ENCODE measurements around the gene CNTN4.

CNTN4 gene

DNA sequence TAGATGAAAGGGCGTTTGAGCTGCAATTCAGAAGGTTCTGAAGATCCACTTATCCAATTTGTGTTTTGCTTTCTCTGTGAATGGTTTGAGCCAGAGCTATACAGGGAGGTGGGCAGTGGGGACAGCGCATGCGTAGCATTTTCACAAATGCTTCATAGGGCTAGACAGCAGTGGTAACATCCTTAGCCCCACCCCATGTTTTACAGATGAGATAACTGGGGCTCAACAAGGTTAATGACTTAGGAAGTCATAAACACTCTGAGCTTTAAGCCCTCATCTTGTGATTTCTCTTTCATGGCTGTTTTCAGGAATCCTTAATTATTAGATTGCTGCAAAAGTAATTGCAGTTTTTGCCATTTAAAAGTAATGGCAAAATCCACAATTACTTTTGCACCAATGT is 602.8 kb downstream of the CNTN4 start:
- DNase-seq (ENCODE audit: low spot score), result no peak

DNA sequence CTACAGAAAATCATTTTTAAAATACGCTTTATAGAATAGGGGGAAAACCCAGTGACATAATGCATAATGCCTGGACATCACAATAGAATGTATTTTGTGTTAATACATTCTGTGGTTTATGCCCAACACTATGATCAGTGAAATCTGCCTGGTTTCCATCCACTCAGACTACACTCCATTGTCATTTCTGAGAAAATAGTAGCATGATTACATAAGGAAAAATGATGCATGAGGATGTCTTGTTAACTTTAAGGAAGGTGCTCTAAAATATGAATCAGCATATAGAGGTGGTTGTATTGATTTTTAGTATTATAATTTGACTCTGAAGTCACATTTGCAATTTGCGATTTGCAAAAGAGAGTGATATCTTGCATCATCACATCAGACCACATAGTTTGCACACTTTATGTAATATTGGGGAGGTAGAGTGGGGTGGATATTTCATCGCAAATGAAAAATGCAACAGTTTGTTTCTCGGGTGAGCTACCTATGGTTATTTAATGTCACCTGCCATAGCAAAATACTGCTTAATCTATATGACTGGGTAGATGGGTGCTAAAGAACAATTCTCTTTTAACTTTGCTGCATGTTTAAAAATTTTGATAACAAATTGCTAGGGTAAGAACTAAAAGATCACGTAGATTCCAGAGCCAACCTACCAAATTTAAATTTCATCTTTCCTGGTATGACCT is 607.6 kb downstream of the CNTN4 start:
- DNase-seq (ENCODE audit: low spot score), result no peak

DNA sequence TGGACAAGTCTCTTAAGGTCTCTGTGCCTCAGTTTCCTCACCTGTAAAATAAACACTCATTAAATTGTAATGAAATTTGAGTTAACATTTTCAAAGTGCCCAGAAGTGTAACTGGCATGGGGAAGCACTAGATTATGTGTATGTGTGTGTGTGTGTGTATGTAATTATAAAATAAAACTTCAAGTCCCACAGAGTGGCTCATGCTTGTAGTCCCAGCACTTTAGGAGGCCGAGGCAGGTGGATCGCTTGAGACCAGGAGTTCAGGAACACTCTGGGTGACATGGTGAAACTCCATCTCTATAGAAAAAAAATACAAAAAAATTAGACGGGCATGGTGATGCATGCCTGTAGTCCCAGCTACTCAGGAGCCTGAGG is 608.2 kb downstream of the CNTN4 start:
- no peak for DNase-seq (ENCODE audit: low spot score)

DNA sequence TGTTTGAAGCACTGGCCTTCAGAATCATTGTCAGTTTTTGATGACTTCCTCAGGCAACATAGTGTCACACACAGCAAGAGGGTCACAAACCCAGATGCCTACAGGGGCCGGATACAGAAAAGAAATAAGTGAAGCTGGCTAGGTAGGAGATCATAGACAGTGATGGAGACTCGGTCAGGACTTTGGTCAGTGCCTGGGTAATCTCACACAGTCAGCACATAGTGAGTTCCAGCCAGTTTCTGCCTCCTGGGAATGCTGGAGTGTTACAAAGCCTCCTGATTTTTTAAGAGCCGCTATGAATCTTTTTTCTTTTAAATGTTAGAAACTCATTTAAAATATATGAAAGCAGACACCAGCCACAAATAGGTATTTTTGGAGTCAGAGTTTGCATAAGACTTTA is 612.4 kb downstream of the CNTN4 start:
- DNase-seq (ENCODE audit: low spot score), result no peak

DNA sequence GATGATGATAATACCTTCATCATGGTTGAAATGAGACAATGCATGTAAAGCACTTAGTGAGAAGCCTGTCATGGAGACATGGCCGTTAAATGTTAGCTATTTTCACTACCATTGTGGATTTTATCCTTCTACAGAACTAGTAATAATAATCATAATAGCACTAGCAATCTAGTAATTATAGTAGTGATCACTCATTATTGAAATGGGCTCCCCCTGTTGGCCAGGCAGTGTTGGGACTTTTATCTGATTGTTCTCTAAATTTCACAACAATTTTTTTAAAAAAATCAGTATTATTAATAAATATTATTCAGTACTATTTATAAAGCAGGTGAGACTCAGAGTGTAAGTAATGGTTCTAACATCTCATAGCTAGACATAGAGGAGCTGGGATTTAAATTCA is 615.3 kb downstream of the CNTN4 start:
- DNase-seq (ENCODE audit: low spot score), result no peak

DNA sequence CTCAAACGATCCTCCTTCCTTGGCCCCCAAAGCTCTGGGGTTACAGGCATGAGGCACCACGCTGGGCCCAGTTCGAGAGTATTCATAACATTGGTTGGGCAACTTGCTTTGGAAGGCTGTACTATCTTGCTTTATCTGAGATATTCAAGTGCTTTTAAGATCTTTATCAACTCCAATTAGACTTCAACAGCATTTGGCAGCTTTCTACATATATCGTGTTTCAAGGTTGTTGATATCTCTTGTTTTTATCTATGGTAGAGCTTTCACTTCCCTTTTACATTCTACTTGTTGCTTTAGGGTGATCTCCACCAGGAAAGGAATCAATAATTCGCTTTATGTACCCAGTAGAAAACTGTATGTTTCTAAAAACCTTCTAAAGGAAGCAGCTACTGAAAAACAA is 616.2 kb downstream of the CNTN4 start:
- no peak for DNase-seq (ENCODE audit: low spot score)

DNA sequence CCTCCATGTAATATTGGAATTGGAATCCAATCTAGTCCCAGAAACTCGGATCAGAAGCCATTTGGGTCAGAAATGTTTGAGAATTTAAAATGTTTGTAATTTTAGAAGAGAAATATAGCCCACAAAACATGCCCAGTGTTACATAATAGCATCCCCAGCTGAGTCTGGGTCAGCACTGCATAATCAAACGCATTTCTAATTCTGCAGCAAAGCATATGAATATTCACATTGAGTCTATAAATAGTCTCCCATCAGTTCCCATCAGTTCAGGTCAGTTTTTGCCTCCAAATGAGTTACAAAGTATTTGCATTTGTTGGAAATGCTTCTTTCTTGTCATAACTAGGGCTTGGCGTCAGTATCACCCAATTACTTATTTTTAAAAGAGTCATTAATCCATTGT is 628.4 kb downstream of the CNTN4 start:
- DNase-seq (ENCODE audit: low spot score), result no peak

DNA sequence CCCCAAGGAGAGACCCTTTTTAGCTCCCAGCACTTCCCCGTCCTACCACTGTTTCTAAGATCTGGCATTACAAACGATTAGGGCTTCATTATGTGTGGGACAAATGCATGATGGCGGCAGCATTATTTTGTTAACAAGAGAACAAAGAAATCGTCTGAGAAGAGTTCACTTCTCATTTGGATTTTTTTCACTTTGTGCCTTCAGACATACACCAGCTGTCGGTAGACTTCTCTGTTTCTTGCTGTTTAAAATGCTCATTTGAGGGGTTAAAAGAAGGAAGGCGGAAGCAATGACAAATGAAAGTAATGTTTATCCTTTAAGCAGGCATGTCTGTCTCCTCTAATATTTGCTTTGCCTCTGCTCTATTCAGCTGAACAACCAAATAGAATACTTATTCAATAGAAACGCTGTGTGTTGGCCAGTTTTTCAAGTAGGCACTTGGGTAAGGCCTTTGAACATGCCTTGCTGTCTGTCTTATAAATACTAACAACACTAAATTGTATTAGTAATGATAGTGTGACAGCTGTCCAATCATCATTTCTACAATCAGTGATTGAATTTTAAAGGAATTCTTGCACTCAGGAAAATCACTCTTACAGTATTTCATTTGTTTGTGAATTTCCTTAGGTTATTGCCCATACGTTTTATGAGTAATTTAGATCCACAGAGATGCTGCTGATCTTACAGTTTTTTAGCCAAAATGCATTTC is 629.1 kb downstream of the CNTN4 start:
- DNase-seq (ENCODE audit: low spot score), result no peak

DNA sequence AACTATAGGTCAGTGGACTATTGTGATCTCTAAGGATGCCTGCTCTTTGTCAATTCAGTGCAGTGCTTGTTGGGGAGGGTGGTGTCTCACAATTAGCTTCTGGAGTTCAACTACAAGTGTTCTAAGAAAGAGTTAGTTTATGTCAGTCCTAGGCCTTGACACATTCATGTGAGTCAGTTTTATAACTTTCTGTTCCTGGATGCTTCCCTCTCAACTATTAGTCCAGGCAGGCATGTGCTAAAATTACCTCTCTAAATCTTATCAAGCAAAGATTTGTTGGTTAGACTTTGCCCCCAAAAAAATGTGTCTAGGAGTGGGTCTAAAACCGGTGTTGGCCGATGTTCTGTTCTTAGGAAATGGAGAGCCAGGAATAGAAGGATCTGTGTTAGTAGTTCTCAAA is 633.2 kb downstream of the CNTN4 start:
- DNase-seq (ENCODE audit: low spot score), result no peak

DNA sequence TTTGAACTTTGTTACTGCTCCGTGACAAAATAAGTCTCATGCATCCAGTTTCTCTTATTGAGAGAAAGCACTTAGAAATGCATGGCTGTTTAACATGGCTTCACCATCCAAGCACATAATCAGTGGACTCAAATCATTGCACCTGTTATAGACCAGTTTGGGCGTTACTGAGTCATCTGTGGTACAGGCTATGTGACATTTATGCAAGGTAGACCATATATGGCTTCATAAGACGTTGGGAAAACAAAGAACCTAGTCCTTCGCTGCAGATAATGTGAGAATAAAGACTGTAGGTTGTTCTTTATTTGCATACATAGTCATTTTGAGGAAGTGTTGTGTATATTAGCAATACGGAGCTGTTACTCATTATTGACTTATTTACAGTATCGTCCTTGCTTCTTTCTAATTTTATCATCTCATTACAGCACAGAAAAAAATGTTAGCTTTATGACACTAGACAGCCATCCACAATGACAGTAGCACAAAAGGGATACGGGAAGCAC is 636.8 kb downstream of the CNTN4 start:
- DNase-seq (ENCODE audit: low spot score), result no peak

DNA sequence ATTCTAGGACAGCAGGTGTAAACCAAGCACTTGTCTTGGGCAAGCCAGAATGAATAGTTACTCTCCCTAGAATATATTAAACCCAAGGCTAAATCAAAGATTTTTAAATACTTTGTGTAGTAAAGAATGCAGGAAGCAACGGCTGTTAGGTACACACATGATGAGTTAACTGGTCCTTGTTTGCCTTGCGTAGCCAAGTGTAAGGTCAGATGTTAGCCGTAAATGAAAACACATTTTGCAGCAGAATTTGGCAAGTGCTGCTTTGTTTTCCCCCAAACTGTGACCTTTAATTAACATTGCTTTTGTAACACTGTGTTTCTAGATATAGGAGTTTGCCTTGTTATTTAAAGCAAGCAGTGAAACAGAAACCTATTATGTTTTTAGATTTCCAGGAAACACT is 642.9 kb downstream of the CNTN4 start:
- no peak for DNase-seq (ENCODE audit: low spot score)

DNA sequence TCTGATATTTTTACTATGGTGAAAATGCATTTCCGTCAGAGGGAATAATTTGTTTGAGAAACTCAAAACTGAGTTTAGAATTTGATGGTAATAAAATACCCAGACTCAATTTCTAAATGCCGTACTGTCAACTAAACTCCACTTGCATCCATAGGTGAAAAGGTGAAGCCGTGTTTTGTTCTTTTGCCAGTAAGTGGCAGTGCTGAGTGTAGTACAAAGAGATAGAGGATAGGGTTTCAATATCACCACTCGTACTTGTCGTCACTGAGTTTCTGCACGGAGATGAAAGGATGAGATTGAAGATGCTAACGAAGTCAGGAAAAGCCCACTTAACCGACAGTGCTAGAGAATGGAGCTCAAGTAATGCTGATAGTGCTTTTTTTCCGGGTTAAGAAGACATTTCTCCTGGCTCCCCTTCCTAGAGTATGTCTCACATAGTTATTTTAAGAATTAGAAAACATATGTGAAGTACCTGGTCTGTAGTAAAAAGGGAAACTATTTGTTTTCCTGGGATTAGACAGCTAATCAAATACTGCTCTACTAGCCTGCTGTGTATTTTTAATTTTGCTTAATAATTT is 666.4 kb downstream of the CNTN4 start:
- DNase-seq (ENCODE audit: low spot score), result peak; percentile 10

DNA sequence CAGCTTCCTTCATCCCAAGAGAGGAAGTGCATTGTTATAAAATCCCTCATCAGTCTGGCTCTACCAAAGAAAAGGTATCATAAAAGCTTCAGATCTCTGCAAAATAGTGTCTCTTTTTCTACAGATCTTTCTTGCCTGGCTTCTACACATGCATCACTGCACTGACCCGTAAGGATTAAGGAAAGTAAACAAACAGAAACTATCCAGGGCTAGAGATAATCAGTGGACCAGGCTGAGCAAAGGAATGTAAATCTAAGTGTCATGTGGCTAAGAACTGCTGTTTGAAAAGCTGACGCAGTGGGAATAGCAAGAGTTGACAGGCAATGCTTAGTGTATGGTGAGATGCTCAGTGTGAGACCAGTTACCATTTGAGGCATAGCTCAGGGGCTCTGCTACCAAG is 671.8 kb downstream of the CNTN4 start:
- no peak for DNase-seq (ENCODE audit: low spot score)

DNA sequence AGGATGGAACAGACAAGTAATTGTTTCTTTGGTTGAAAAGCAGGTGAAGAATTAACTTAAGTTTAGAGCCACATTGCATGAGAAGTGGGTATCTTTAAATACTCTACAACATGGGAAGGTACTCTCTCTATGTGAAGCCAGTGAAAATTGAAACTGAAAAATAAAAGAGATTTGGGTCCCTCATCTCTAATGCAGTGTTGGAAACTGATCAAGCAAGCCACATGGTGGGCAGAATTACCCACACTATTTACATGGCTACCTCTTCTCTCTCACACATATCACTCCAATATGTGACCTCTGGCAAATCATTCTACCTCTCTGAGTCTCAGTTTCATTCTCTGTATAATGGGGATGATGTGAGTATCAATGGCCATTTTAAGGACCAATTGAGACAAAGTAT is 672.5 kb downstream of the CNTN4 start:
- no peak for DNase-seq (ENCODE audit: low spot score)

DNA sequence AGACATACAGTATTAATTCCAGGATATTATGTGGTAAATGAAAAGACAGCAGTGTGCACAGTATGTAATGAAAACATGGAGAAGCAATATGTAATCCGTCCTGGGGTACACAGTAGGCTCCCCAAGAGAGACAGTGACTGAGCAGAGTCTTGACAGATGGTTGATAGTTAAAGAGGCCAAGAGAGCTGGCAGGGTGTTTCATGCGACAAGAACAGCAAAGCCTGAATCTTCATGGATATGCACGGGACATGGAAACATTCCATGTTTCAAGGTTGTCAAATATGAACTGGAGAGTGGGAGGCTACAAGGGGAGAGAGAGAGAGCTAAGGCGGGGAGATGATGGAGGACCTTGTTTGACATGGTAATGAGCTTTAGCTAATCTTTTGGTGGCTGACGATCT is 673.1 kb downstream of the CNTN4 start:
- DNase-seq (ENCODE audit: low spot score), result no peak

DNA sequence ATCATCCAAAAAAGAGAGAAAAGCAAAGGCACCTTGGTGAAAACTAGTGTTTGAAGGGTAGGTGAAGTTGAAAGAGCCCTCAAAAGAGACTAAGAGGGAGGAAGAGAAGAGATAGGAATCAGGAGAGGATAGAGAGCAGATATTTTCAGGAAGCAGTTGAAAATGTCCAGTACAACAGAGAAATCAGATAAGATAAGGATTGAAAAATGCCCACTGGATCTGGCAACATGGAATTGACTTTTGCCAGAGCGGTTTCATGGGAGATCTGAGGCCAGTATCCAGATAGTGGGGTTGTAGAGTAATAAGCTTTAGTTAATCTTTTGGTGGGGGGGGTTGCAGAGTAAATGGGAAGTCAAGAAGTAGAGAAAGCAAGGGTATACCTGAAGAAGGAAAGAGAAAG is 674.1 kb downstream of the CNTN4 start:
- DNase-seq (ENCODE audit: low spot score), result no peak

DNA sequence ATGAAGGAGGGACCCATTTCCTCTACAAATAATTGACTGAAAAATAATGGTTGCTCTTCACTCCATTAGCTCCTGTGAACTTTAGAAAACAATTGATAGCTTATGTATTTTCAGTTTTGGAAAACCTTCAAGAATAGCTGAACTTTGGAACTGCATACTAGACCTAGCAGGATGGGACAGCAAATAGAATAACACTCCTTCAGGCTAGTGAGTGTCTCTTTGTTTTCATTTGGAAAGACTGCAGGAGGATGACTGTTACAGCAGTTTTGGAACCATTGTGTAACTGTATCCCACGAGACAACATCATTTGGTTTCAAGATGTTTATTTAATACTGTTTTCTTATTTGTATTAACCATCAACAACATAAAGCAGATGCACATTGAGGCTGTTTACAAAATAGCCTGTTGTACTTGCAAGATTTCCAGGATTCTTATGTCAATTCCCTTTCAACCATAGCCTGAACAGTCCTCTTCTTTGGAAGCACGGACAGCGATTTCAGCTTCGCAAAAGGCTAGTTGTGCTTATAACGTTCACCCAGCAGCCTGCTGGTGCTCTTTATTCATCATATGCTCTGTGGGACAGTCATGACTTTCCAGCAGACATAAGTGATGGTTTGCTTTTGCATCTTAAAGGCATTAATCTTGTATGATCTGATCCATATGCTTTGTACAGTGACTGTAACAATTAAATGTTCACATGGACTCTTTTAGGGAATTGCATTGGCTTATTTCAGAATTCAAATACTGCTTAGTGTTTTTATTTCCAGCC is 676.0 kb downstream of the CNTN4 start:
- no peak for DNase-seq (ENCODE audit: low spot score)

DNA sequence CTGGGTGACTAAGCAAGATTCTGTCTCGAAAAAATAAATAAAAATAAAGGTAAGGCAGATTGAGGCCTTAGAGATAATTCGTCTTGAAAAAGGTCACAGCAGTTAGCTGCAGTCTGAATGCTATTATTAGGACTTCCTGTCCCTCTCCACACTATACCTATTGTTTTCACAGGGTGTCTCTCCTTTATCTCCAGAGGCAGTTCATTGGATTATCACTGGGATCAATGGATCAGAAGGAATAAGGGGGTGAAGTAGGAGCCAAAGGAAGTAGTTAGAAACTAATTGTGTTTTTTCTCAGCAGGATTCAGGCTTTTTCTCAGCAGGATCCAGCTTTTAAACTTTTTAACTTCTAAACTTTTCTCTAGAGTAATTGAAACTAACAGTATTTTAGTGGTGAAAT is 684.6 kb downstream of the CNTN4 start:
- DNase-seq (ENCODE audit: low spot score), result no peak

DNA sequence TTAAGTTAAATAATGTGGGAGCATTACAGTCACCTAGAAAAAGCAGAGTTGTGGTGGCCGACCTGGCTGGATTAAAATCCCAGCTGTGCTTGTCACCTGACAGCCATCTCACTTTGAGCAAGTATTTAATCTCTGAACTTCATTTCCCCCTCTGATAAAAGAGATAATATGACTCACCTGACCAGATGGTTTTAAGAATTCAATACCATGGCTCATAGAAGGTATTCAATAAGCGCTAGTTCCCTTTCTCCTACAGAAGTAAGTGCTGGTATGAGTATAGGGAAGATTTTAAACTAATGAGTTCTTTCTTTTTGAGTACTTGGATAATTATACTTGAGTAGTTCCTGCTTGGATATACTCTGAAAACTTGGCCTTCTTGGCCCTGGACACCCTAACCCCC is 686.0 kb downstream of the CNTN4 start:
- DNase-seq (ENCODE audit: low spot score), result no peak

DNA sequence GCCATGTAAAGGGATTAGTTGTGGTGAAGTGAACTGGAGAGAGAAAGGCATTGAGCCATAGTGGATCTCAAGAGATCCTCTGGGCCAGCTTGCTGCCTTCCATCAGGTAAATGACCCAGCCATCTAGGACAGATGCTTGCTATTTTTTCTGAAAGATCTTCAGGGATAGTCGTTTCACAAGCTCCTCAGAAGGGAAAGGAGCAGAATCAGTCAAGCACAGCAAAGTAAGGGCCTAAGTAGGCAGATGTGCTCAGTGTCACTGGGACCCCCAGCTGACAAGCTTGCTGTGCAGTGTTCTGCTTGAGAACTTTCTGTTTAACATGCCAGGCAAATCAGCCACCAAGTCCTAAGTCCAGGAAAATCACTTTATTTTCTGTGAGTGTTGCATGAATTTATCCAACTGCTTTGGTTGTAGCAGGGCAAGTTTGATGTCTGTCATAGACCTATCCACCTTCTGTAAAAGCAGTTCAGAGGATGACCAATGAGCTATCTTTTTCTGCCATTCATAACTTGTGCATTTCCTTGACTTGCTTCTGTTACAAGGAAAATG is 691.7 kb downstream of the CNTN4 start:
- DNase-seq (ENCODE audit: low spot score), result no peak

DNA sequence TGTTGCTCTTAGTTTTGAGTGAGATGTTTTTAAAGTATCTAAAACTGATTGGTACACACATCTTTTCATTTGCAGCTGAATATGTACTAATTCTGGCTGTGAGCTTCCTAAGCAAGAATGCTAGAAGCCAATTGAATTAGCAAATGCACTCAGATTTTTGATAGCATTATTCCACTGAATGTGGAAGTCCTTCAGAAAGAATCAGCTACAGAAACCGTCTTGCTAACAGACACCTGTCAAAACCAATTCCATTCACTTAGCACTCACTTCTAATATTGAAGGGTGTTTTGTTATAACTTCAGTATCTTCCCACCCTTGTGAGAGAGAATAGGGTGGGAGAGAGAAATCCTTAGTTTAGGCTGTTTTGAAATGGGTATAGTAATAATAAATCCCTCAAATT is 693.8 kb downstream of the CNTN4 start:
- DNase-seq (ENCODE audit: low spot score), result no peak

DNA sequence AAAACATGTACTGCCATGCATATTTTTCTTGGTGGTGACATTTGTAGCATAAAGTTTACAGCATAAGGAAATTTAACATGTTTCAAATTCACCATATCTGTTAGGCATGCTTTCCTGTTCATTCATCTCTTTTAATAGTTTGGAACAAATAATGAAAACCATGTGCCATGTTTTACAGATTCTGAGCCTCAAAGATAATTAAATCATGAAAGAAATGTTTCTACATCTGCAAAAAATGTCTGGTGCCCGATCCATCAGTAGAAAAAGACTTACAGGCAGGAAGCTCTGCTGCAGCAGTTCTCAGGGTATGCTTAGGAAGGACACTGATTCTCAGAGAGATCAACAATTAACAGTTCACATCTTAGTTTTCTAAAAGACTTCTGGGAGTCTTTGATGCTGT is 695.3 kb downstream of the CNTN4 start:
- DNase-seq (ENCODE audit: low spot score), result no peak

DNA sequence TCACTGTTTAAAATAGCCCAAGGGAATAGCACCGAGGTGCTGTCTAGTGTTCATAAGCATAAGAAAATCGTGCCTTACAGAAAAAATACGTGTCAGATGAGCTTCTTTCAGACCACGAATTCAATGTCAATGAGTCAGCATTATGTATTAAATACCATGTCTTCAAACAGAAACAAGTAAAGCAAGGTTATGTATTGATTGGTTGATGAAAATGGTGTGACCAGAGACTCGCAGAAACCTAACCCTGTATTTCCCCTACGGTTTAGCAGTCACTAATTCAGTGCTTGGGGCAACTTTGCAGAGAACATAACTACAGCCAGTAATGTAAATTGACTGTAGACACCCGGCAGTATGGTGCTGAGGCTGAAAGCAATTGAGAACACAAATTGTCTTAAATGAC is 703.8 kb downstream of the CNTN4 start:
- DNase-seq (ENCODE audit: low spot score), result no peak
